HL-60 (cell line): ENCODE data around the gene PITPNM3.

Source experiments
- DNase-seq, 2 experiments: peaks; one replicate each; pipeline ENCODE4 v3.0.0-alpha.2; 2010 to 2020; ENCODE audit warnings: low read depth in 1 of 2, low spot score in 1 of 2
- H3K27ac ChIP-seq: fragments of 250-450 bp; sonication (Bioruptor Pico); replicated peaks from 2 replicates; pipeline ENCODE4 v1.5.1; 2020; ENCODE audit warnings: mild to moderate bottlenecking, moderate library complexity
- H3K27me3 ChIP-seq: fragments of 250-450 bp; sonication (Bioruptor Pico); 2 replicates; pipeline ENCODE4 v1.5.1; 2021; ENCODE audit warnings: mild to moderate bottlenecking, moderate library complexity; ENCODE audit not compliant: insufficient read depth, poor library complexity, severe bottlenecking
- H3K4me3 ChIP-seq: replicated peaks from 2 replicates; pipeline ENCODE4 v1.5.1; 2011; ENCODE audit warnings: mild to moderate bottlenecking, control low read depth, low read length; ENCODE audit not compliant: insufficient read depth
- CTCF ChIP-seq: IDR thresholded peaks from one replicate; pipeline ENCODE4 v1.5.1; 2011; ENCODE audit warnings: low read length, control low read depth, inconsistent platforms; ENCODE audit not compliant: insufficient read depth
- GABPA ChIP-seq: IDR thresholded peaks from 2 replicates; pipeline ENCODE4 v1.6.1; 2012; ENCODE audit warnings: low read depth
- POLR2AphosphoS5 ChIP-seq: IDR thresholded peaks from 2 replicates; pipeline ENCODE4 v1.6.1; 2012; ENCODE audit warnings: low read depth
- REST ChIP-seq: IDR thresholded peaks from 2 replicates; pipeline ENCODE4 v1.6.1; 2012; ENCODE audit warnings: low read depth; ENCODE audit not compliant: insufficient replicate concordance
- SPI1 ChIP-seq: IDR thresholded peaks from 2 replicates; pipeline ENCODE4 v1.6.1; 2012; ENCODE audit warnings: low read depth, mild to moderate bottlenecking, borderline replicate concordance

Gene PITPNM3

GRCh38 chr17:6420173-6420641 is 136.1 kb downstream of the PITPNM3 start:
- TF ChIP-seq GABPA (no peak), REST (no peak), SPI1 (no peak), POLR2AphosphoS5 (no peak), CTCF (no peak)
- DNase-seq = peak in 1 of 2 experiments; percentile 1
- Histone ChIP-seq H3K27me3 (no peaks in the 10 kb centered on the region), H3K27ac (no peak overlapping the region), H3K4me3 (no peak overlapping the region)

GRCh38 chr17:6415616-6416015 is 140.7 kb downstream of the PITPNM3 start:
- no peak for TF ChIP-seq CTCF
- no peak for TF ChIP-seq REST
- no peak for TF ChIP-seq GABPA
- no peak for TF ChIP-seq SPI1
- TF ChIP-seq POLR2AphosphoS5 = no peak
- no peaks in the 10 kb centered on the region for H3K27me3 ChIP-seq
- no peak overlapping the region for H3K27ac ChIP-seq
- DNase-seq = no peak
- H3K4me3 ChIP-seq = no peak overlapping the region

GRCh38 chr17:6413065-6413464 is 143.3 kb downstream of the PITPNM3 start:
- H3K4me3 ChIP-seq = no peak overlapping the region
- DNase-seq = peak in 1 of 2 experiments; percentile 2
- no peaks in the 10 kb centered on the region for H3K27me3 ChIP-seq
- H3K27ac ChIP-seq = no peak overlapping the region
- no peak for TF ChIP-seq POLR2AphosphoS5
- TF ChIP-seq CTCF = peak; percentile 17

- TF ChIP-seq GABPA = no peak
- no peak for TF ChIP-seq REST
- TF ChIP-seq POLR2AphosphoS5 = no peak
- no peak for DNase-seq
- Histone ChIP-seq H3K4me3 (no peak overlapping the region), H3K27ac (no peak overlapping the region), H3K27me3 (no peaks in the 10 kb centered on the region)
These were observed 147.6 kb downstream of the PITPNM3 start for GRCh38 chr17:6408735-6409134.
